Omental fat pad (tissue), 4 donors: ENCODE measurements around the gene CALN1. TPM values are rescaled to one million over a fixed set of nuclear protein-coding genes. Genes with fewer than 3 reads are reported as not detected.

Experiments used
- ATAC-seq: fragments of 150-250 bp; one replicate; pipeline ENCODE4 v1.9.1; 2016; ENCODE audit warnings: mild to moderate bottlenecking, moderate library complexity; ENCODE audit not compliant: low FRiP score
- DNase-seq: peaks from one replicate; pipeline ENCODE4 v3.0.0-alpha.2; 2019; ENCODE audit warnings: low spot score
- CTCF ChIP-seq, 3 donors: fragments of 450-650 bp; IDR thresholded peaks; one replicate each; pipeline ENCODE4 v1.5.1; 2016 to 2017; ENCODE audit warnings: antibody characterized with exemption in 3 of 3, mild to moderate bottlenecking in 3 of 3, moderate library complexity in 2 of 3
- total RNA-seq, 4 donors: library from RNA; depleted of rRNA; stranded (reverse); fragments of >200 nt; gene quantifications; one replicate each; pipeline ENCODE4 v1.1.0, GENCODE V29; 2016

CALN1 gene
- total RNA-seq, 4 donors from 2014 or later, result 0.16 TPM; not detected in 3

DNA sequence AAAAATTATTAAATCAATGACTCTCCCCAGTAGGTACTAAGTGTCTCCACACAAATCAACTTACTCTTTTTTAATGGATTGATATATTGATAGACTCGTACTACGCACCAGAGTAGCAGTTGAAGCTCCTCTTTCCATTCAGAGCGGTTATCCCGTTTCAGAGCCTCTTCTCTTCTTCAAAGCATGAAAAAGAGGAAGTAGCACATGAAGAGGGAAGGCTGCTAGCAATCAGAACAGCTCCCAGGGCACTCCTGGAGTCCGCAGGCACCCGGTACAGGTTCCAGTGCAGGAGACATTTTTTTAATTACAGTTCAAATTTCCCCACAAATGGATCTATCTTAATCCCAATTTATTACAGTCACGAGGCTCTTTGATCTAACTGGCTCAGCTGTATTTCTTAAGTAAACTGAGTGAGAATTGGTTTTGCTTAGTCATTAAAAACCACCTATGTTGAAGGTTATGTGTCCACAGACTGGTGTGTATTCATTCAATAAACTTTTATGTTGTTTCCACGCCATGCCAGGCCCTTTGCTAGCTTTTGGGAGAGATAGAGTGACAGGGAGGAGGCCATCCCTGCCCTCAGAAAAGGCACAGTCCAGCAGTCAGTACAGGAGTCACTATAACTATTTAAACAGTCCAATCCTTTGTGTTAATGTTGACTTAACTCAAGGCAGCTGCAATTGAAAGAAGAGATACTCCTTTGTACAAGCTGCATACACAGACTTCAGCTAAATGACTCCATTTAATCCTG lies 32.1 kb upstream of the CALN1 start:
- TF ChIP-seq CTCF (IDR thresholded peaks at IDR 0.05), result no peak
- no peak for DNase-seq
- ATAC-seq, result no peak

- TF ChIP-seq CTCF (IDR thresholded peaks at IDR 0.05), result no peak
- no peak for DNase-seq
Measured at GRCh38 chr7:72441791-72442190, 29.7 kb upstream of the CALN1 start.

DNA sequence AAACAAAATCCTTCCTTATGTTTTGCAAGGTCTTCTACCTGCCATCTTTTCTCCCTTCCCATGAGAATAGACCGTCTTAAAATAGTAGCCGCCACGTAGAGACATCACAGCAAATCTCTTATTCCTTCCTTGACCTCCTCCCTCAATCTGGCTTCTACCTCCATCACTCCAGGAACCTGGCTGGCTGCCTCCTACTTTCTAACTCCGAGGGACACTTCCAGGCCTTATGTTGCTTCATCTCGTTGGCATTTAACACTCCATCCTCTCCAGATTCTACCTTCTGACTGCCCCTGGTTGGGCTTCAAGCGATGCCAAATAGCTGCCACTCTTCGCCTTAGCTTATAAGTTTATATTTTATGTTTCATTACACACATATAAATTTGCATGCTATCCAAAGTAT lies 26.4 kb upstream of the CALN1 start:
- DNase-seq, result no peak
- ATAC-seq, result no peak
- no peak for TF ChIP-seq CTCF (IDR thresholded peaks at IDR 0.05)

More at GRCh38 chr7:72441791-72442190, 29.7 kb upstream of the CALN1 start:
- ATAC-seq, result no peak

GRCh38 chr7:72437610-72438009 lies 25.5 kb upstream of the CALN1 start:
- no peak for TF ChIP-seq CTCF (IDR thresholded peaks at IDR 0.05)
- no peak for ATAC-seq

GRCh38 chr7:72437061-72437585 lies 25.0 kb upstream of the CALN1 start:
- no peak for TF ChIP-seq CTCF (IDR thresholded peaks at IDR 0.05)
- DNase-seq, result no peak
- no peak for ATAC-seq

More at GRCh38 chr7:72437610-72438009, 25.5 kb upstream of the CALN1 start:
- DNase-seq, result no peak

DNA sequence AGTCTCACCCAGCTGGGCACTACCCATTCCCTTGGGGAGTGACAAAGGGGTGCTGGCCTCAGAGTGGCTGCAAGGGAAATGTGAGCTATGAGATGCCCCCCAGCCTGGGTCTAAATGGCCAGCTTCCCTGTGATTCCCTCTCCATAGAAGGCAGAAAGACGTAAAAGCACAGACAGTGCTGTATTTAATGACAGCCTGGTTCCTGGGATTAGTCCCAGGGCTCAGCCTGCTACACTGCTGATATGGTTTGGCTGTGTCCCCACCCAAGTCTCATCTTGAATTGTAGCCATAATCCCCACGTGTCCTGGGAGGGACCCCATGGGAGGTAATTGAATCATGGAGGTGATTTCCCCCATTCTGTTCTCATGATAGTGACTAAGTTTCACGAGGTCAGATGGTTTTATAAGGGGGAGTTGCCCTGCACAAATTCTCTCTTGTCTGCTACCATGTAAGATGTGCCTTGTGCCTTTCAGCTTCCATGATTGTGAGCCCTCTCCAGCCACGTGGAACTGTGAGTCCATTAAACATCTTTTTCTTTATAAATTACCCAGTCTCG lies 23.9 kb upstream of the CALN1 start:
- ATAC-seq (no peak), DNase-seq (no peak)
- TF ChIP-seq CTCF (IDR thresholded peaks at IDR 0.05), result no peak

- no peak for TF ChIP-seq CTCF (IDR thresholded peaks at IDR 0.05)
- DNase-seq (no peak), ATAC-seq (no peak)
Measured at GRCh38 chr7:72435366-72435765, 23.2 kb upstream of the CALN1 start.
